GM23338 (cell line): ENCODE results near the gene DIABLO. TPM values are rescaled to one million over a fixed set of nuclear protein-coding genes. Genes with fewer than 3 reads are reported as not detected.

ENCODE experiments used
- ZNF114 ChIP-seq: fragments of 250-450 bp; sonication (Bioruptor Pico); IDR thresholded peaks from 2 replicates; pipeline ENCODE4 v1.5.0; 2020; ENCODE audit warnings: mild to moderate bottlenecking, moderate library complexity
- ZNF331 ChIP-seq: fragments of 250-450 bp; sonication (Bioruptor Pico); IDR thresholded peaks from 2 replicates; pipeline ENCODE4 v1.5.0; 2020; ENCODE audit warnings: low read depth, mild to moderate bottlenecking, moderate library complexity
- polyA plus RNA-seq: library from polyadenylated mRNA; unstranded; fragments of >200 nt; fragmentation: Nextera tagmentation; extraction: Ambion mirVana; gene quantifications from 2 replicates; pipeline ENCODE4 v1.2.1, GENCODE V29; 2016
- small RNA-seq: library from RNA; depleted of rRNA; stranded (forward); fragments of <200 nt; gene quantifications from one replicate; pipeline ENCODE3, GENCODE V24; 2014; ENCODE audit warnings: low replicate concordance
- total RNA-seq: library from RNA; depleted of rRNA; stranded (reverse); fragments of >200 nt; shearing (Covaris generic); gene quantifications from 2 replicates; pipeline ENCODE4 v1.2.3, GENCODE V29; 2014; rRNA removed

The DIABLO gene
- total and polyA plus RNA-seq, 2 experiments from 2014 or later, result 72.0 to 82.7 TPM

DNA sequence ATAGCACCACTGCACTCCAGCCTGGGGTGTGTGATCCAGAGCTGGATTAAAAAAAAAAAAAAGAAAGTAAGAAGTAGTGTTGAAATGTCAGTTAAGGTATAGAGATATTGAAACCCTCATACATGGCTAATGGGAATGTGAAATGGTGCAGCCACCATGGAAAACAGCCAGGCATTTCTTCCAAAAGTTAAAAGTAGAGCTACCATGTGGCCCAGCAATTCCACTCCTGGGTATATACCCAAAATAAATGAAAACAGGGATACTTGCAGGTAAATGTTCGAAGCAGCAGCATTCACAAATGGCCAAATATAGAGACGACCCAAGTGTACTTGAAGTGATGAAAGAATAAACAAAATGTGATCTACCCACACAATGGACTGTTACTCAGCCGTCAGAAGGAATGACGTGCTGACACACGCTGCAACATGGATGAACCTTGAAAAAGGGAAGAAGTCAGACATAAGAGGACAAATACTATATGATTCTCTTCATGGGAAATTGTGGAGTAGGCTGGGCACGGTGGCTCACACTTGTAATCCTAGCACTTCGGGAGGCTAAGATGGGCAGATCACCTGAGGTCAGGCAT is 67.1 kb downstream of the DIABLO start (continued):
- TF ChIP-seq ZNF331 (CRISPR knock-in tag) (no peak), ZNF114 (CRISPR knock-in tag) (no peak)

Small RNA genes lying within 50 kb of the gene (small RNA-seq; reads per million reads assigned to genes)
- 0.47 reads per million, percentile 32 among the genes with 10 or more reads in this experiment for gene DIABLO

Other genes with a start within 250 kb of the DIABLO start
- gene BCL7A, start 204.2 kb downstream of the DIABLO start, total RNA-seq, result 9.9 and 12.7 TPM in 2 replicates
- gene BCL7A, start 204.2 kb downstream of the DIABLO start, polyA plus RNA-seq, result 14.9 and 18.0 TPM in 2 replicates
- gene MLXIP, start 147.3 kb downstream of the DIABLO start, total RNA-seq, result 20.5 and 23.0 TPM in 2 replicates
- gene MLXIP, start 147.3 kb downstream of the DIABLO start, polyA plus RNA-seq, result 16.2 and 21.0 TPM in 2 replicates
- gene IL31, start 51.8 kb downstream of the DIABLO start, total RNA-seq, result not detected in 2 replicates
- gene IL31, start 51.8 kb downstream of the DIABLO start, polyA plus RNA-seq, result not detected in 2 replicates
- gene LRRC43, start 42.9 kb downstream of the DIABLO start, total RNA-seq, result not detected in 2 replicates
- 0.45 TPM in 1 of 2 replicates, not detected in the other for gene LRRC43, start 42.9 kb downstream of the DIABLO start, polyA plus RNA-seq
- gene B3GNT4, start 22.3 kb downstream of the DIABLO start, total RNA-seq, result 0.80 and 0.89 TPM in 2 replicates
- 1.8 and 2.4 TPM in 2 replicates for gene B3GNT4, start 22.3 kb downstream of the DIABLO start, polyA plus RNA-seq
- gene VPS33A, start 40.4 kb upstream of the DIABLO start, total RNA-seq, result 33.4 and 48.0 TPM in 2 replicates
- gene VPS33A, start 40.4 kb upstream of the DIABLO start, polyA plus RNA-seq, result 19.5 and 20.6 TPM in 2 replicates
- 15.0 and 21.1 TPM in 2 replicates for gene CLIP1, start 196.6 kb upstream of the DIABLO start, total RNA-seq
- 8.6 and 11.5 TPM in 2 replicates for gene CLIP1, start 196.6 kb upstream of the DIABLO start, polyA plus RNA-seq